A673 (cell line): ENCODE results near the gene ZNF17.

Source experiments
- EZH2 ChIP-seq: fragments of 200-600 bp; sonication (generic); IDR thresholded peaks from 2 replicates; pipeline ENCODE4 v1.6.1; 2017; ENCODE audit warnings: borderline replicate concordance, low read depth, mild to moderate bottlenecking, mixed read lengths, antibody characterized with exemption, low read length; ENCODE audit not compliant: poor library complexity, severe bottlenecking
- TF ChIP-seq, protein P1 (sequence below): fragments of 300-800, 200-600 bp; sonication (generic); conservative IDR thresholded peaks from 2 replicates; pipeline ENCODE4 v1.5.1; 2017; ENCODE audit warnings: low read depth, mild to moderate bottlenecking, antibody characterized with exemption, low read length, moderate library complexity, mixed read lengths

DNA sequence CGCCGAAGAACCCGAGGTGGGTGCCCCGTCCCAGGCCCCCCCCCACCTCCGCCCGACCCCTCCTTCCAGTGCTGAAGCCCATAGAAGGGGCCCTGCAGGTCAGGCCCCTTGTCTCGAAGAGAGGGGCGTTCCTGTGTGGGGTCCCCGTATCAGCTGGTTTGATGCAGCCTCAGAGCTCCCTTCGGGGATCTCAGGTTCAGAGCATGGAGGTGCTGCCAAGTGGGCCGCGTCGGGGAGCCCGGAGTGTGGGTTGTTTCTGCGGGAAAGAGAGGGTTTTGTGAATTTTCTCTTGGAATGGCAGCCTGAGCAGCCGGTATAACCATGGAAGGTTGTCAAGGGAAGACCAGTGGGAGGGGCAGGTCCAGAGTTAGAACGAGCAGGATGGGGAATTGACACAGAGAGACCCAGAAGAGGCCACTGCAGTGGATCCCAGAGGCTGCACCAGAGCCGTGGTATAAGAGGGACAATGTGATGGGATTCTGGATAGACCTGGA is 47.2 kb upstream of the ZNF17 start:
- TF ChIP-seq, protein P1, sequence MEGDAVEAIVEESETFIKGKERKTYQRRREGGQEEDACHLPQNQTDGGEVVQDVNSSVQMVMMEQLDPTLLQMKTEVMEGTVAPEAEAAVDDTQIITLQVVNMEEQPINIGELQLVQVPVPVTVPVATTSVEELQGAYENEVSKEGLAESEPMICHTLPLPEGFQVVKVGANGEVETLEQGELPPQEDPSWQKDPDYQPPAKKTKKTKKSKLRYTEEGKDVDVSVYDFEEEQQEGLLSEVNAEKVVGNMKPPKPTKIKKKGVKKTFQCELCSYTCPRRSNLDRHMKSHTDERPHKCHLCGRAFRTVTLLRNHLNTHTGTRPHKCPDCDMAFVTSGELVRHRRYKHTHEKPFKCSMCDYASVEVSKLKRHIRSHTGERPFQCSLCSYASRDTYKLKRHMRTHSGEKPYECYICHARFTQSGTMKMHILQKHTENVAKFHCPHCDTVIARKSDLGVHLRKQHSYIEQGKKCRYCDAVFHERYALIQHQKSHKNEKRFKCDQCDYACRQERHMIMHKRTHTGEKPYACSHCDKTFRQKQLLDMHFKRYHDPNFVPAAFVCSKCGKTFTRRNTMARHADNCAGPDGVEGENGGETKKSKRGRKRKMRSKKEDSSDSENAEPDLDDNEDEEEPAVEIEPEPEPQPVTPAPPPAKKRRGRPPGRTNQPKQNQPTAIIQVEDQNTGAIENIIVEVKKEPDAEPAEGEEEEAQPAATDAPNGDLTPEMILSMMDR = no peak
- no peak for TF ChIP-seq EZH2
